RWPE1 (cell line): ENCODE measurements around the gene SUB1.

Experiments used
- CTCF ChIA-PET: fragments of 350-600 bp; sonication (Branson Sonifier 250); formaldehyde crosslinking; extraction: SDS; loops from one replicate; lab custom pipeline; 2021; lab: Yijun Ruan, JAX
- POLR2A ChIA-PET: fragments of 400-600 bp; formaldehyde crosslinking; extraction: SDS; loops from one replicate; lab custom pipeline; 2020; ENCODE audit warnings: antibody characterized with exemption; ENCODE audit not compliant: low non-redundant PET; lab: Yijun Ruan, JAX
- DNase-seq: peaks from one replicate; pipeline ENCODE4 v3.0.0; 2012; ENCODE audit warnings: low spot score
- H3K27ac ChIP-seq: fragments of 450-650 bp; 2 replicates; pipeline ENCODE4 v1.5.1; 2017
- TF ChIP-seq, protein P1 (sequence below): fragments of 450-650 bp; conservative IDR thresholded peaks from 2 replicates; pipeline ENCODE4 v1.5.1; 2017; ENCODE audit warnings: low read depth, mild to moderate bottlenecking

Gene SUB1

DNA sequence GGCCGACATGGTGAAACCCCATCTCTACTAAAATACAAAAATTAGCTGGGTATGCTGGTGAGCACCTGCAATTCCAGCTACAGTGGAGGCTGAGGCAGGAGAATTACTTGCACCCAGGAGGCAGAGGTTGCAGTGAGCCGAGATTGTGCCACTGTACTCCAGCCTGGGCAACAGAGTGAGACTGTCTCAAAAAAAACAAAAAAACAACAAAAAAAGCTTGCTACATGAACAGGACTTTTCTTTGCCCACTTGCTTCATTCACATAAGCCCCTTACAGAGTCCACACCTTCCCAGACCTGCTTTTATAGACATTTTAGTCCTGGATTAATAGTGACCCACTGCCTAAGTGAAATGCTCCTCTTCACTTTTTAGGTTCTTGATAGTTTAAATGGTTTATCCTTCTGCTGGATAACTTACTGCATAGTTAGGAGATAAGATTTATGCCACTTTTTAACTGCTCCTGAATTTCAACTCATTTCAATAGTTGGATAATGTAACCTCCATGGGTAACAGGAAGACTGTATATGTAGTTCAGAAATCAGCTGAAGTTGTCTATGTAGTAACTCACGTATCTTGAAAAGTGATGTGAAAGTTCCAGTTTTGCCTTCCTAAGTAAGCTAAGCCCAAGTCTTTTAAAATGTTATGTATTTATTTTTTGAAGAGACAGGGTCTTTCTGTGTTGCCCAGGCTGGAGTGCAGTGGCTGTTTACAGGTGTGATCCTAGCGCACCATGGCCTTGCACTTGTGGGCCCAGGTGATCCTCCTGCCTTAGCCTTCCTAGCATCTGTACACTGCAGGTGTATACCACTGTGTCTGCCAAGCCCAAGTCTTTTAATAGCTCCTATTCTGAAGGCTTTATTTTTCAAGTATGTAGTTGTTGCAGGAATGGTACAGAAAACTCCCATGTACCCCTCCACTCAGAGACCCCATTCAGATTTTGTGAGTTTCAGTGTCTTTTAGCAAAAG, 19.7 kb downstream of the SUB1 start:
- DNase-seq = no peak
- CTCF ChIA-PET = interaction anchor here (0.5 kb wide), 1 partner anchor 93 kb away, joined by 4 read pairs; no protein-coding TSS in a partner anchor
- POLR2A ChIA-PET = interaction anchor here (0.6 kb wide), 1 partner anchor 254 kb away, joined by 5 read pairs; no protein-coding TSS in a partner anchor
- TF ChIP-seq, protein P1, sequence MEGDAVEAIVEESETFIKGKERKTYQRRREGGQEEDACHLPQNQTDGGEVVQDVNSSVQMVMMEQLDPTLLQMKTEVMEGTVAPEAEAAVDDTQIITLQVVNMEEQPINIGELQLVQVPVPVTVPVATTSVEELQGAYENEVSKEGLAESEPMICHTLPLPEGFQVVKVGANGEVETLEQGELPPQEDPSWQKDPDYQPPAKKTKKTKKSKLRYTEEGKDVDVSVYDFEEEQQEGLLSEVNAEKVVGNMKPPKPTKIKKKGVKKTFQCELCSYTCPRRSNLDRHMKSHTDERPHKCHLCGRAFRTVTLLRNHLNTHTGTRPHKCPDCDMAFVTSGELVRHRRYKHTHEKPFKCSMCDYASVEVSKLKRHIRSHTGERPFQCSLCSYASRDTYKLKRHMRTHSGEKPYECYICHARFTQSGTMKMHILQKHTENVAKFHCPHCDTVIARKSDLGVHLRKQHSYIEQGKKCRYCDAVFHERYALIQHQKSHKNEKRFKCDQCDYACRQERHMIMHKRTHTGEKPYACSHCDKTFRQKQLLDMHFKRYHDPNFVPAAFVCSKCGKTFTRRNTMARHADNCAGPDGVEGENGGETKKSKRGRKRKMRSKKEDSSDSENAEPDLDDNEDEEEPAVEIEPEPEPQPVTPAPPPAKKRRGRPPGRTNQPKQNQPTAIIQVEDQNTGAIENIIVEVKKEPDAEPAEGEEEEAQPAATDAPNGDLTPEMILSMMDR = no peak
- H3K27ac ChIP-seq = no peak overlapping the region

DNA sequence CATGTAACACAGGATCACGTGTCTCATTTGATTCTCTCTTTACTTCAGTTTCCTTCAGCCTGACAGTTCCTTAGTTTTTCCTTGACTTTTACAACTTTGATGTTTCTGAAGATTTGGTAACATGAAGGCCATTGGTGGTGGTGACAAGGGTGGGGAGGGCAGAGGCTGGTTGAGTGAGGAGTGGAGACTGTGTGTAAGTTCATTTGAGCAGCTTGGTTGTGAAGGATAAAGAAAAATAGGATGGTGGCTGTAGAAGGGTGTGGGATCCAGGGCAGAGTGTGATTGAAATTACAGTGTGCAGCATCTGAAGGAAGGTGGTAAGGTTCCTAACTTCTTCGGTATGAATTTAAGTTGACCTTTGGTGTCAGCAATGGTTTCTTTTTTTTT, 20.4 kb downstream of the SUB1 start:
- TF ChIP-seq, protein P1 = no peak
- DNase-seq = no peak
- CTCF ChIA-PET = interaction anchor here (0.7 kb wide), 1 partner anchor 14 kb away, joined by 4 read pairs; no protein-coding TSS in a partner anchor
- POLR2A ChIA-PET = no interaction called here
- no peak overlapping the region for H3K27ac ChIP-seq

DNA sequence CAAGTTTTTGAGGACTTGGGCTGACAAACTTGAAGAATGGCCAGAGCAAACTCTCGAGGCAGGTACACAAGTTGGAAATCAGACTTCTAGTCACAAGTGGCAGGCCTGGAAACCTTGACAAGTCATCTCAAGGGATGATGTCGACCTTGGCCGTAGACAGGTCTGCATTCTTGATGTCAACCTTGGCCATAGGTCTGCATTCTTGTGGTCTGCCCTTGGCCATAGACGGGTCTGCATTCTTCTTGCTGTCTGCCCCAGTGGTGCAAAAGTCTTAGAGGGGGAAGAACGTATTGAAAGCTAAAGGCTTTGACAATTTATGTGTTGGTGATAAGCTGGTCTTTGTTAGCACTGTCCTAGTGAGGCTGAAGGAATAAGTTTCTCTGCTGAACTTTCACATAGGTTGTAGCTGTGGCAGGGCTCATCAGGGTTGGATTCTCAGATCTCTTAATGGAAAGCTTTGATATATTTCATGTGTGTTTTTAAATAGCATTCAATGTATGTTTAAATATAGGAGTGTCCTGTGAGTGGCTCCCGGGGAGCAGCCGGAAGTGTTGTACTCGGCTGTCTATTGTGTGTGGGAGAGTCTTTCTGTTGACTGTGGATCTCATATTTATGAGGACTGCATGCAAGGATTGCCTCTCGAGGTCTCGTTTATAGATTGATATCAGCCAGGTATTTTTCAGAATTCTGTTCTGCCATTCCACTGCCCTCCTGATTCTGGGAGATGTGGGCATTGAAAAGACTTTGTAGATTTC, 27.0 kb downstream of the SUB1 start:
- no peak for DNase-seq
- TF ChIP-seq, protein P1 = no peak
- no peak overlapping the region for H3K27ac ChIP-seq
- ChIA-PET POLR2A (no interaction called here), CTCF (interaction anchor here (0.6 to 1.0 kb wide), 6 partner anchors 22 to 570 kb away, joined by 3 to 5 read pairs (median 4); no protein-coding TSS in a partner anchor)

DNA sequence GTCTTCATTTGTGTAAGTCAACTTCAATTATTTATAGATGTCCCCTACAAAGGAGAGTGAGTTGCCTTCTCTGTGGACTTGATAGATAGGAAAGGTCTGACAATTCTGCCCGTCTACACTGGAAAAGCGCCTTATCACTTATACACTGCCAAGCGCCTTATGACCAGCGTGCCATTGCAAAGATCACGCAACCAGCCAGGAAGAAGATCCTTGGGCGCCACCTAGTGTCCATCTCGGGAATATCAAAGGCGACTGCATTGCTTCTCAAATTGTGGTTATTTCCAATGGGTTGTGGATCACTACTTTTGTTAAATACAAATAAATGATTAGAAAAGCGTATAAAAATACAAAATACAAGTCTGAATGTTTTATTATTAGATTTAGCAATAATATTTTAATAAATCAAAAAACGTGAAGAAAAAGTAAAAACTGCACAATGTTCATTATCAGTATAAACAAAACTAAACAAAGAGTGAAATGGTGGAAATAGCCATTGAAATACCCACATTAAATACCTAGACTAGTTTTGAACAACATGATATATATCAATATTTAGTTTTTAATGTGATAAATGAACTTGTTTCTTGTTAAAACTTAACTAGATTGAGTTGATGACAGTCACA, 27.8 kb downstream of the SUB1 start:
- TF ChIP-seq, protein P1 = peak; percentile 97
- POLR2A ChIA-PET = no interaction called here
- no peak overlapping the region for H3K27ac ChIP-seq
- peak; percentile 85 for DNase-seq
- CTCF ChIA-PET = interaction anchor here (0.6 to 1.2 kb wide), 6 partner anchors 23 to 569 kb away, joined by 3 to 7 read pairs (median 4); no protein-coding TSS in a partner anchor

DNA sequence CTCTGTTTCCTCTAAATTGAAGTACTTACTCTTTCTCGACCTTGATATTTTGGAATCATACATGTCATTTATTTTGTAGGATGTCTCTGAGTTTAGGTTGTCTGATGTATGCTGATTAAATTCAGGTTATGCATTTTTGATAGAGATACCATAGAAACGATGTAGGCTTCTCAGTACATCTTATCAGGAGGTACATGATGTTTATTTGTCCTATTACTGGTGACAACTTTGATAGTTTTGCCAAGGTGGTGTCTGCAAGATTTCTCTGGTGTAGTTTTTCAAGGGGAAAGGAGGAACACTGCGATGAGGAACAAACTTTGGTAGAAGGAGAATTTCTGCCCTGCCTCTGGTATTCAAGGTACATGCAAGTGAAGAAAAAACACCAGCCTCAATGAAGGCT, 29.9 kb downstream of the SUB1 start:
- DNase-seq = no peak
- ChIA-PET CTCF (no interaction called here), POLR2A (no interaction called here)
- TF ChIP-seq, protein P1 = no peak
- no peak overlapping the region for H3K27ac ChIP-seq
